NCI-H1048 (cell line): ENCODE measurements around the gene NDUFS7.

Experiments
- DNase-seq: peaks from one replicate; lab custom pipeline; 2025; lab: John Stamatoyannopoulos, UW

The NDUFS7 gene

DNA sequence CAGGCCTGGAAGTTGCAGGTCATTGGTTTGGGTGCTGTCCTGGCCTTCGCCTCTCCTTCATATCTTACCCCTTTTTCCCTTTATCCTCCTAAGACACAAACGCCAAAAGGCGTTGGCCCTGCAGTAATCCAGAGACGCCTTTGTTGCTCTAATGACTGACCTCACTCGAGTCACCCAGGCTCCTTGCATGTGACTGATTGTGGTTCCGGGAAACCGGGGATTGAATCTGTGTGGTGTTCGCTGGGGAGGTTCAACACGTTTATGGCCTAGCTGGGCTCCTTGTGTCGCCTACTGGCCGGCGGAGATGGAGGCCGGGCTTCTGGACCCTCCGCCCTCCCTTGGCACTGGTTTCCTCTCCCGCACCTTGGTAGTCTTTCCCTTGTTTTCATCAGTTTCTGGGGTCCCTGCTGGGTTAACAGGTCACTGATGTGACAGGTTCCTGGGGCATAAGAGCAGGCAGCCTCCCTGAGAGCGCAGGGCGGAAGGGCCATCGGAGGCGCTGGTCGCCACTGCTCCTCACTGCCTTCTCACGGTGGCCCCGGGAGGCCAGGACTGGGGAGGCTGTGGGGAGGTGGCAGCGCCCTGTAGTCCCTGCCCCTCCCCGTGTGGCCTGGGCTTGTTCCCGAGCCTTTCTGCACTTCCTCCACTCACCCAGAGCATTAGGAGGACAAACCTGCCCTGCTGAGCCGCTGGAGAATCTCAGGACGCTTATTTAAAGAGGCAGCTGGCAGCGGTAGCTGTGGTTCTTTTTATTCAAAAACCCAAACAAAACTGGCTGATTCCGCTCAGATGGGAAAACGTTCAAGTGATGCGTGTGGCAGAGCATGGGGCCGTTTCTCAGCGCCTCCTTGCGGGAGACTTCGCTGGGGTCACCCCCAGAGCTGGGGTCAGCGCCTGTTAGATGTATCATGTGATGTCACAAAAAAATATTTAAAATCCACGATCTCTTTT, 18.1 kb upstream of the NDUFS7 start:
- DNase-seq, result no peak

GRCh38 chr19:1366296-1366695, 17.4 kb upstream of the NDUFS7 start:
- DNase-seq, result no peak

DNA sequence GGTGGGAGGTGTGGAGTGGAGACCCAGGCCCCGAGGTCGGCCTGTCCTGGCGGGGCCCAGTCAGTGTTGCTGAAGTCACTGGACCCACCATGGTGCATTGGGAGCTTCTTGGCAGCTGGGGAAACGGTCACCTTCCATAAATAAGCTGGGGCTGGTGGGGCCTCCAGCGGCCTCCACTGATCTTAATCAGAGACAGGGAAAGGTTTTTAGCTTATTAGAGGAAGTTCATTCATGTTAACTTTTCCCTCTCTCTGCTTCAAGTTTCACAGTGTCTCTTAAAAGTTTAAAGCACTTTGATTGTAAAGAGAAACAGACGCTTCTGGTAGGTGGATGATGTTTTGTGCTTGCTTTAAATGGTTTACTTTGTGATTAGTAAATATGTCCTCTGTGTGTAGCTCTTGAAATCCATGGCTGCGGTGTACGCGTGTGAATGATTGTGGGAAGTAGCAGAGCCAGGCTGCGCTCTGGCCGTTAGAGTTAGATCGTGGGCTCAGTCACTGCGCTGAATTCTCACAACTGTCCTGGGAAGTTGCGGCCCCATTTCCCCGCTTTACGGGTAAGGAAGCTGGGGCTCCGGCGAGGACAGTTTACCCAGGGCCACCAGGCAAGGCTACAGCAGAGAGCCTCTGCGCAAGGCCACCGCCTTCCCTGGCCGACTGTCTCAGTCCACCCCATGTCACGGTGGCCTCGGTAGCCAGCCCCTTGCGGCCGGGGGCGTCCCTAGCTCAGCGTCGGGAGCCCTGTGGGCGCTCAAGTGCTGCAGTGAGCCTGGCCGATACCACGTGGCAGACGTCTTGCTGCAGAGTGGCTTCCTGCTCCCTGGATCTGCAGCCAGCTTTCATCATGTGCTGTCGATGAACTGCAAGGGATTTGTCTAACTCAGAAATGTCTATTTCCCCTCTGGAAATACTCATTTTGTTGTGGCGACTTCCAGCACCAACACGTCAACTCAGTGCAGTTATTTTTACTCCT, 16.5 kb upstream of the NDUFS7 start:
- DNase-seq, result no peak

DNA sequence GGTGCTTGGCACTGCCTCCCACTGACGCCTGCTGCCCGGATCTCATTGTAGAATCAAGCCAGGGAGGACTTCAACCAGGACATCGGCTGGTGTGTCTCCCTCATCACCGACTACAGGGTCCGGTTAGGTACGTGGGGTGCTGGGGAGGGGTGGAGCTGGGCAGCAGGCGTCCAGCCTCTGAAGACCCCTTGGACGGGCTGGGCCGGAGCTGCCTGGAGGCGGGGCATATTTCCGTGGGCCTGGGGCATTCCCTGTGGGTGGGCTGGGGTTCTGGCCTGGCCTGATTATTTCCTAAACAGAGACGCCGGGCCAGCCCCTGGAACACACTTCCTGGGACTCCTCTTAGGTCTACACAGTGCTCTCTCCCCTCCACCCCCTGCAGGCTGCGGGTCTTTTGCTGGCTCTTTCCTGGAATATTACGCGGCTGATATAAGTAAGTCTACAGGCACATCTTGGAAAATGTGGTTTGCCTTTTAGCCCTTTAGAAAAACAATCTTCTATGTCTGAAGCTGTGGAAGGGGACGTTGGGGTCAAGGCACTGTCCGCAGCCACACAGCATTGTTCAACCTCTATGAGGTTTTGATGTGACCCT, 14.4 kb upstream of the NDUFS7 start:
- DNase-seq, result no peak

- DNase-seq, result no peak
Measured at GRCh38 chr19:1370579-1371361, 12.9 kb upstream of the NDUFS7 start.

DNA sequence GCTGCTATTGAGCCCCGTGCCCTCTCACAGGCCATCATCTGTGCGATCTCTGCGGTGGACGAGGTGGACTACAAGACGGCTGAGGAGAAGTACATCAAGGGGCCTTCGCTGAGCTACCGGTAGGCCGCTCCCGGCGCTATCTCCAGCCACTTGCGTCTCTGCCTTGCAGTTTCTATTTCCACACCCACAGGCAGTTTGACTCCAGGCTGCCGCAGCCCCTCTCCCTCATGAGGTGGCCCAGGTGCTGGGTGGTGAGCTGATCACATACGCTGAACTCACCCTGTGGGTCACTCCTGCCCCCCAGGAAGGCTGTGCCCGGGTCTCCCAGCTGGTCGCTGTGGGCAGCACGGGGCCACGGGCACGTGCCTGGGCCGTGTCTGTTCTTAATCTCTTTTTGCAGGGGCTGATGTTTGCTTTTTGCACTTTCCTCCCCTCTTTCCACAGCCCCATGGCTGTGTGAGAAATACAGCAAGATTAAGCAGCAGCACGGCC, 10.6 kb upstream of the NDUFS7 start:
- no peak for DNase-seq

DNA sequence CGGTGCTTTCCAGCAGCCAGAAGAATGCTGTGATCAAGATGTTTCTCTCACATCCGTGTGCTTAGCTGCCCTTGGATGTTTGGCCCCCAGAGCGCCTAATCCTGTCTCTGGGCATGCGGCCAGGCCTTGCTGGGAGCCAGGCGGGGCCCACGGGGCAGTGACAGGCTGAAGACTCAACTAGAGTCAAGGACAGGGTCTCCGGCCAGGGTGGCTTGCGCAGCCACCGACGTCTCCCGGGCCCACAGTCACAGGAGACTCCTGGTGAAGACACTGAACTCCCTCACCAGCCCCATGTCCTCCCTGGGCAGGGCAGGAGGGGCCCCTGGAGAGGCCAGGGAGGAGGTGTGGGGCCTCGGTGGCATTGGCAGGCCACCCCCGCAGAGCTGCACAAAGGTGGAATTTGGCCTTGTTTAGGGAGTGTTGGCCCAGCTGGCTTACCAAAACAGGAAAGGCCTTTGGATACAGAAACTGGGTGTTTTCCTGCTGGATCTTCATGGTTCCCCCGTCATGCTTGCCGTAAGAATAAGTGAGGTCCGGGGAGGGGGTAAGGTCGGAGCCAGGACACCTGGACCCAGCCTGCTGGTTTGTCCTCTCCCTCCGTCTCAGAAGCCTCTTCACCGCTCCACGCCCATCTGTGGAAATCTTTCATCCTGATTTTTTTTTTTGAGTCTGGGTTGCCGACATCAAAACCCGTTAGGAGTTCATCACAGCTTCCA, 10.0 kb upstream of the NDUFS7 start:
- no peak for DNase-seq

DNA sequence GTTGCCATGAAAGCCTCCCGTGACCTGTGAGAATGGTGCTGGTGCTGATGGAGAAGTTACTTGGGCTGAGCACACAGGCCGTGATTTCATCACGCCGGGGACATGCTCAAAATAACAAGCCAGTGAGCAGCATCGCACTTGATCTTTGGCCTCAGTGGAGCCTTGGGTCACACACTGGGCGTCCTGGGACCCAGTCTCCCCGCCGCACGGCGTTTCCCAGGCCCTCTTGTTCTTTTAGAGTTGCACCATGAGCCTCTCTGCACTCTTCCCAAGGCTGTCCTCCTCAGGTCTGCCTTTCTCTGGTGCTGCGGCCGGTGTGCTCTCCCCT, 9.5 kb upstream of the NDUFS7 start:
- DNase-seq, result no peak

GRCh38 chr19:1376415-1376805, 7.3 kb upstream of the NDUFS7 start:
- DNase-seq, result no peak

GRCh38 chr19:1377176-1377964, 6.3 kb upstream of the NDUFS7 start:
- no peak for DNase-seq

- no peak for DNase-seq
Measured at GRCh38 chr19:1377965-1378785, 5.5 kb upstream of the NDUFS7 start.

DNA sequence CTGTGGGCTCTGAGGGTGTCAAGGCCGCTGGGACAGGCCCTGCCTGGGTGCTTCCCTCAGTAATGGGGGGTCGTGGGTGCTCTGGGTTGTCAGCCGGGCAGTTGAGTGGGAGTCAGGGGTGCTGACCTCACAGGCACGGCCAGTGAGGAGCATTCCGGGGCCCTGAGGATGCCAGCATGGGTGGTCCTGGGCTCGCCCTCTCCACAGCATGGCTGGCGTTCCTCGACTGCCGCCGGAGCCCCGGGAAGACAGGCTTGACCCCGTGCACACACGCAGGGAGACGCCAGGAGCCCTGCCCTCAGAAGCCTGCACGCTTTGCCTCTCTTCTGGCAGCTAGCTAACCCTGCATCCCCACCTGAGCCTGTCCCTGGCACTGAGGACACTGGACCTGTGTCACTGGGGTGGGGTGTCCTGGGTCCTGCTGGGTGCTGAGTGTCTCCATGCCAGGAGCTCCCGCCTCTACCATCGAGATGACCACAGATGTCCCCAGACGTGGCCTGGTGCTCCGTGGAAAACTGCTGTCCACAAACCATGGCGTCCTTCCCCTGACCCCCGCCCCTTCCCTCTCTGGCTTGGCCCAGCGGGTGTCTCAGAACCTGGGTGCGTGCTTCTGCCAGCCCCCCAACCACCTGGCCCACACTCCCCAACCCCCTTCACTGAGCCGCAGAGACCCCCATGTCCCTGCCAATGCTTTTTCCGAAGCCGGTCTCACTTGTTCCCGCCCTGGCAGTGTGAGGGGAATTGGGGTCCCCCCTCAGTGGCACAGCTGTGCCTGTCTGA, 4.4 kb upstream of the NDUFS7 start:
- no peak for DNase-seq

DNA sequence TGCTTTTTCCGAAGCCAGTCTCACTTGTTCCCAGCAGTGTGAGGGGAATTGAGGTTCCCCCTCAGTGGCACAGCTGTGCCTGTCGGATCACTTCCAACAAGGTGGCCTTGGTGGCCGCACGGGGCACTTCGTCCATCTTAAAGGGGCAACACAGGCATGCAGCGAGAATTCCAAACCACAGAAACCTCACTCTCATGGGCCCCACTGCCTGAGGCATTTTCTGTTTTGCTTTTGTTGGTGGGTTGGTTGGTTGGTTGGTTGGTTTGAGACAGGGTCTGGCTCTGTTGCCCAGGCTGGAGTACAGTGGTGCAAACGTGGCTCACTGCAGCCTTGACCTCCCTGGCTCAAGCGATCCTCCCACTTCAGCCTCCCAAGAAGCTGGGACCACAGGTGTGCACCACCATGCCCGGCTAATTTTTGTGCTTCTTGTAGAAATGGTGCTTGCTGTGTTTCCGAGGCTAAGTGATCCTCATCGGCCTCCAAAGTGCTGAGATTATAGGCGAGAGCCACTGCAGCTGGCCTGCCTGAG, 3.7 kb upstream of the NDUFS7 start:
- DNase-seq, result no peak

DNA sequence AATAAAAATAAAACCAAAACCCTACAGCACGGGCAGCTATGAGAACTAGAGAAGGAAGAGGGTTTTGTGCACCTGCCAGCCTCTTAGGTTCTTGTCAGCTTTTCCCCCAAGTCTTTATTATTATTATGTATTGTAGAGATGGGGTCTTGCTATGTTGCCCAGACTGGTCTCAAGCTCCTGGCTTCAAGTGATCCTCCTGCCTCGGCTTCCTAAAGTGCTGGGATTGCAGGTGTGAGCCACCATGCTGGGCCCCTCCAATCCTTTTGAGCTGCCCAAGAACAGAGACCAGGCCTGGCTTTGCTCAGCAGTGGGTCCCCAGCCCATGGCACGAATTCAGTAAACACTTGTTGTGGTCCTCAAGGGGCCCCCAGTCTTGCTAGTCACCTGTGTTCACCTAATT, 1.5 kb upstream of the NDUFS7 start:
- DNase-seq, result no peak

DNA sequence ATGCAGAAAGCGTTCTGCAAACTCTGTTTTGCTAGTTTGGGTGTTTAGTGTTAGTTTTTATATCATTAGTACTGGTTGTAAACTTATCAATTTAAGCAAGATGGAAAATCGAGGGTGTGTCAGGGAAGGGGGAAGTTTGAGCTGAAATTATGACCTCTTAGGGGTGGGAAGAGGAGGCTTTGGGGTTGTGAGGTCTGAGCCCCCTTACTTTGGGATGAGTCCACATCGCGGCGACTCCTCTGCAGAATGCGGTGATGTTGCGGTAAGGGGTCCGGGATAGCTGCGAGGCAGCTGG, 743 bp upstream of the NDUFS7 start:
- DNase-seq, result no peak

GRCh38 chr19:1384085-1384462, 367 bp downstream of the NDUFS7 start:
- DNase-seq, result no peak

DNA sequence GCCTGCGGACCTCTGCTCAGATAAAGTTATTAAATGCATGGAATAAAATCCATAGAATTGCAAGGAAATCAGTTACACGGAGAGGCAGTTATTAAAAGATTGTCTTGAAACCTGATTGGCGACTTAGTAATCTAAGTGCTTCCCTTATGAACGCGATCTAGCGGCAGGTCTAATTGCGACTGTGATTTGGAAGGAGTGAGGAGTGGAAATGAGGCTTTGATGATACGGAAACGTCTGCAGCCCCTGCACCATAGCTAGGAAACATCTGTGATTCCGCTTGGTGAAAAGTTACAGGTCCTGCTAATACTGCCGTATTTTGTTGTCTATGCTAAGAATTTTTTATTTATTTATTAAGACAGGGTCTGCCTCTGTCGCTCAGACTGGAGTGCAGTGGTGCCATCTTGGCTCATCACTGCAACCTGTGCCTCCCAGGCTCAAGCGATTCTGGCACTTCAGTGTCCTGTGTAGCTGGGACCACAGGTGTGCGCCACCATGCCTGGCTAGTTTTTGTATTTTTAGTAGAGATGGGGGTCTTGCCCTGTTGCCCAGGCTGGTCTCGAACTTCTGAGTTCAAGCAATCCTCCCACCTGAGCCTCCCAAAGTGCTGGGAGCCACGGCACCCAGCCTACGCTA, 887 bp downstream of the NDUFS7 start:
- no peak for DNase-seq

DNA sequence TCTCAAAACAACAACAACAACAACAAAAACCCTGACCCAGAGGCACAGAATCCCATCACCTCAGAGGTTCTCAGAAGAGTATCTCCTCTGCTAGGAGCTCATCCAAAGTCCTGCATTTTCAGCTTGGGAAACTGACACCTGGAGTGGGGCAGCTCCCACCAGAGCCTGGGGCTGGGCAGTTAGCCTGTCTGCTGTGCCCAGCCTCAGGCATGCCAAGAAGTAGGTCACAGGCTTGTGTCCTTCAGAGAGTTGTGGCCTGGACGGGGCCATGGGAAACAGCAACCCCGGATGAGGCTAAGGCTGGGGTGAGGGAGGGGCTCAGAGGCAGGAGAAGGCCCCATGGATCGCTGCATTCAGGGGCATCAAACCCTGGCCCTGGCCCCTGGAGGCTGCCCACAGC, 2.1 kb downstream of the NDUFS7 start:
- no peak for DNase-seq
